ENCODE measurements around the gene TNFRSF9. TPM values are rescaled to one million over a fixed set of nuclear protein-coding genes. Genes with fewer than 3 reads are reported as not detected.

Gene TNFRSF9
- total and polyA plus RNA-seq, 9 of the 15 experiments (the other 6 are each of a cell fraction or from before 2014, with no cell fraction given): 0.04 to 0.29 (median 0.08) TPM; not detected in 1

DNA sequence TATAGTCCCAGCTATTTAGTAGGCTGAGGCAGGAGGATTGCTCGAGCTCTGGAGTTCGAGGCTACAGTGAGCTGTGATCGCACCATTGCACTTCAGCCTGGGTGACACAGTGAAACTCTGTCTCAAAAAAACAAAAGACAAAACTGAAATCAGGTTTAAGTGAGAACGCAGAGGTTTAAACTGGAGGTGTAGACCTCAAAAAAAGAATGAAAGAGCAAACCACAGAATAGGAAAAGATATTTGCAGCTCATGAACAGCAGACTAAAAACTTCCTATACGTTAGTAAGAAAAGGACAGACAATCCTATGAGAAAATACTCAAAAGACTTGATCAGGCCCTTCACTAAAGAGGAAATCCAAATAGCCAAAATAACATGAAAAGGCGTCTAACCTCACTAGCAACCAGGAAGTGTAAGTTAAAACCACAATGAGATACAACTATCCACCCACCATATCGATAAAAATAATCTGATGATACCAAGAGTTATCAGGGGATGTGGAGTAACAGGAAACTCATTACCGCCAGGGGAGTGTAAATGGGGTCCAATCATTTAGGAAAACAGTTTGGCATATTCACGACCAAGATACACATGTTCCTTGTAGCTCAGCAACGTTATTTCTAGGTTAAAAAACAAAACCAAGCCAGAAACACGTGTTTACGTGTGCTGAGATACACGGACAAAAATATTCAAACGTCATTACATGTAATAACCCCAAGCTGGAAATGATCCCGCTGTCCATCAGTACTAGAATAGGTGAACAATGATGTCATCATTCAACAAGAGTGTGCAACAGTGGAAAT lies 9.8 kb downstream of the TNFRSF9 start:
- WGBS (ENCODE audit: insufficient coverage, low coverage, missing lambda C conversion rate): 11% methylated on average over 15 of the region's 15 CpGs
- BruUV-seq (replicated peaks): no TSS peak
- TF ChIP-seq ZNF197 (CRISPR knock-in tag; IDR thresholded peaks at IDR 0.05; ENCODE audit: low read depth) (no peak), ZBTB8A (IDR thresholded peaks at IDR 0.05; ENCODE audit: partially characterized antibody) (no peak), HDAC1 (IDR thresholded peaks at IDR 0.05) (no peak), HNRNPL (IDR thresholded peaks at IDR 0.05; ENCODE audit: low read depth, low read length) (no peak), RUNX1 (IDR thresholded peaks at IDR 0.05; ENCODE audit: low read depth) (no peak), ZNF57 (CRISPR knock-in tag; IDR thresholded peaks at IDR 0.05) (no peak), CEBPG (CRISPR knock-in tag; IDR thresholded peaks at IDR 0.05) (no peak), CEBPG (tag; conservative IDR thresholded peaks at IDR 0.05 in 1 of 2, IDR thresholded peaks at IDR 0.05 in 1 of 2) (peak in 1 of 2 experiments; percentile 65; a peak in 2 of 4 replicates), ZNF507 (tag; conservative IDR thresholded peaks at IDR 0.05) (no peak), CHD7 (IDR thresholded peaks at IDR 0.05; ENCODE audit: low read depth, low read length) (no peak), CBX1 (IDR thresholded peaks at IDR 0.05; ENCODE audit: low read depth) (no peak)

More for the DNA sequence above, 9.8 kb downstream of the TNFRSF9 start:
- DNase-seq (ENCODE audit: extremely low read depth in 1 of 4, low spot score in 3 of 4): no peak
- ChIA-PET POLR2A (interaction anchor here (1.0 kb wide), 1 partner anchor 12 kb away, joined by 3 read pairs; no protein-coding TSS in a partner anchor), CTCF (ENCODE audit: low intra/inter-chr PET ratio) (no interaction called here)
- ATAC-seq: no peak
- H3K4me2 ChIP-seq (ENCODE audit: insufficient read depth, low read length): no peak overlapping the region
- no peak for FAIRE-seq
- H3K79me2 ChIP-seq (ENCODE audit: control insufficient read depth, insufficient read depth, low read length): no peaks in the 10 kb centered on the region
- H3K9me1 ChIP-seq (ENCODE audit: control insufficient read depth, insufficient read depth, low read length): no peaks in the 10 kb centered on the region
- no peak overlapping the region for H3K4me3 ChIP-seq
- H4K20me1 ChIP-seq (replicated peaks; ENCODE audit: control insufficient read depth, insufficient read depth, low read length): no peaks in the 10 kb centered on the region; the same call in 1 of the 2 replicates
- H3K27ac ChIP-seq (ENCODE audit: extremely low read depth, low read depth, low read length): no peak overlapping the region
- no peaks in the 10 kb centered on the region for H3K36me3 ChIP-seq (ENCODE audit: control insufficient read depth, insufficient read depth, low read length)
- H3K9me3 ChIP-seq (replicated peaks; ENCODE audit: control insufficient read depth, insufficient read depth, low read depth, low read length): no peaks in the 10 kb centered on the region
- H3K9ac ChIP-seq (ENCODE audit: insufficient read depth in 1 of 2, low read depth in 2 of 2, low read length in 2 of 2): no peak overlapping the region
- intact Hi-C loops (cut with micrococcal nuclease) (no loop called here), in situ Hi-C loops (cut with MboI) (no loop called here)
- H3K27me3 ChIP-seq (ENCODE audit: control insufficient read depth in 2 of 2, insufficient read depth in 2 of 2, low read length in 2 of 2): peaks cover 45 to 73% of the 10 kb centered on the region in 2 experiments
- H2AFZ ChIP-seq (ENCODE audit: low read depth, low read length): no peak overlapping the region; the same call in 1 of the 2 replicates
- no peaks in the 10 kb centered on the region; a peak in 1 of 5 replicates for H3K4me1 ChIP-seq (replicated peaks in 1 of 2; ENCODE audit: control insufficient read depth in 2 of 2, insufficient read depth in 2 of 2, low read length in 2 of 2)

Data from K562 (cell line).